GM18498 (cell line): Measurements from ENCODE around the gene CYBRD1.

Experiments used
- ATAC-seq: cut with Tn5 transposase; IDR thresholded peaks from one replicate; pipeline ENCODE4 v1.9.1; 2021; ENCODE audit warnings: mild to moderate bottlenecking, moderate library complexity; ENCODE audit not compliant: unreplicated experiment

Gene CYBRD1

GRCh38 chr2:171551836-171552235 lies 29.6 kb downstream of the CYBRD1 start:
- ATAC-seq: no peak

GRCh38 chr2:171553236-171553635 lies 31.0 kb downstream of the CYBRD1 start:
- ATAC-seq: no peak

- ATAC-seq: no peak
Measured at GRCh38 chr2:171553858-171554257, 31.6 kb downstream of the CYBRD1 start.

DNA sequence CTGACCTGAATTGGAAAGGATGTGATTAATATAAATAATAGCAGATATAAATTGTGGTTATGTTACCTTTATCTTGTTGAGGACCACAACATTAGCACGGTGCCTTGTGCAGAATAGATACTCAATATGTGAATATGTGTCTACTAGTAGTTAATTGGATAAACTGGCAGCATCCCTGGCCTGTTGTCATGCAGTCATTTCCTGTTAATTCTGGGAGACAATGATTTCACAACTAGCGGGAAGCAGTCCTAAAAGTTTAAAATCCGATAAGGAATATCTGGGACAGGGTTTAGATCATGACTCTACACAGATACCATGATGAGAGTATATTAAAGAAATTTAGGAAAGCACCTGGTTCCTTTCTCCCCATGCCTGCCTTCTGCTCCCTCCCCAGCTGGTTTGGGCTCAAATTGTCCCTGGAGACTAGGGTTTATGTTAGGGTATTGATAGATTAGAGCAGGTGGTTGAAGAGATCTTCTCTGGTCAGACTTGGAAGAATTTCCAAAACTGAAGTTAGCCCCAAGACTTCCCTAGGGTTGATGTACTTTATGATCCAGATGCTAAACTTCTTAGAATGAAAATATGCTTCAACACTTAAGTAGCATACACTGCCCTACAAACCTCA lies 32.8 kb downstream of the CYBRD1 start:
- no peak for ATAC-seq

GRCh38 chr2:171557363-171557762 lies 35.1 kb downstream of the CYBRD1 start:
- ATAC-seq: no peak

DNA sequence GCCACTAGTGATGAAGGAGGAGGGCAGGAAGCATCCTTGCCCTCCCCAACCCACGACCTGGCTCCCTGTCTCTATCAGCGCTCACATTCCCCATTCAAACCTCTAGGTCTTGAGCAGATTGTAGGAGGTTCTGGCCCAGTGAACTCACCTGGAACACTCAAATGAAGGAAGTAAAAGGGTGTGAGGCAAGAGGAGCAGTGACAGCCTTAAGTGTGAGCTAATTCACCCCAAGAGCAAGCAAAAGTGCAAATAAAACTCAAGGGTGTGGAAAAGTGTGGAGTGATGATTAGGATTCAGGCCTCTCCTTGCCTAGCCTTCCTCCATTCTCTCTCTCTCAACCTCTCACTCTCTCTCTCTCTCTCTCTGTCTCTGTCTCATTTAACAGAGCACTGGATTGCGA lies 41.0 kb downstream of the CYBRD1 start:
- ATAC-seq: no peak

- no peak for ATAC-seq
Measured at GRCh38 chr2:171564463-171564862, 42.2 kb downstream of the CYBRD1 start.

- no peak for ATAC-seq
Measured at GRCh38 chr2:171566057-171566456, 43.8 kb downstream of the CYBRD1 start.

DNA sequence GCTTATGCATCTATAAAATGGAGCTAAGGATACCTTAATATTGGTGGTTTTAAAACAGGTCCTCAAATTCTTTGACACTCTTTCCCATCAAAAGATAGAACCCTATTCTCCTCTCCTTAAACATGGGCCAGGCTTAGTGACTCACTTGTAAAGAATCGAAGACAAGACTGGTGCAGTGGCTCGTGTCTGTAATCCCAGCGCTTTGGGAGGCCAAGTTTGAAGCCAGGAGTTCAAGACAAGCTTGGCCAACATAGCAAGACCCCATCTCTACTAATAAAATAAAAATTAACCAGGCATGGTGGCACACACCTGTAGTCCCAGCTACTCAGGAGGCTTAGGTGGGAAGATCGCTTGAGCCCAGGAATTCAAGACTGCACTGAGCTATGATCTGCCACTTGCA lies 44.5 kb downstream of the CYBRD1 start:
- ATAC-seq: no peak

- no peak for ATAC-seq
Measured at GRCh38 chr2:171568089-171568488, 45.8 kb downstream of the CYBRD1 start.

DNA sequence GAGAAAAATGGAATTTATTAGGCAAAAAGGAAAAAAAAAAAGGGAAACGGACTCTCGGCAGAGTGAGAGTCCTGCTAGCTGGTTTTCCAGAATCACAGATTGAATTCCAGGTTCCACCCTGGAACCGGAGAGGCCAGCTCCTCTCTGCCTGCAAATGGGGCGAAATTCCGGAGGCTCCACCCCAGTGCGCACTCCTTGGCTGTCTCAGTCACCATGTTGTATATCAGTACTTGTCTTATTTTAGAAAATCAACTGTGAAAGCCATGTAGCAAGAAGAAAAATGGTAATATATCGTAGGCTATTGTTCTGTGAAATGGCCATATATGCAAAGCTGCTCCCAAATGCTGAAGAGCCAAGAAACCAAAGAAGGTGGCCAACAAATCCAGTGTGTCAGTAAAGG lies 49.4 kb downstream of the CYBRD1 start:
- no peak for ATAC-seq

GRCh38 chr2:171574149-171574795 lies 52.0 kb downstream of the CYBRD1 start:
- ATAC-seq: peak; percentile 92

DNA sequence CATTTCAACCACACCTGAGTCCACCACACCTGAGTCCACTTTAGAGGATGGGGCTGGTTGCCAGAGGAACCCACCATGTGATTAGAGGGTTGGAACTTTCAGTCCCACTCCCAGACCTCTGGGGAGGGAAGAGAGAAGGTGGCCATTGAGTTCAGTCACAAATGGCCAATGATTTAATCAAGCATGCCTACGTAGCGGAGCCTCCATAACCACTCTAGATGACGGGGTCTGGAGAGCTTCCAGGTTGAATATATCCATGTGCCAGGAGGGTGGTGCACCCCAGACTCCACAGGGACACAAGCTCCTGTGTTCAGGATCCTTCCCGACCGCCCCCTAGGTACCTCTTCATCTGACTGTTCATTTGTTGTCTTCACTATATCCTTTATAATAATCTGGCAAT lies 53.3 kb downstream of the CYBRD1 start:
- no peak for ATAC-seq

DNA sequence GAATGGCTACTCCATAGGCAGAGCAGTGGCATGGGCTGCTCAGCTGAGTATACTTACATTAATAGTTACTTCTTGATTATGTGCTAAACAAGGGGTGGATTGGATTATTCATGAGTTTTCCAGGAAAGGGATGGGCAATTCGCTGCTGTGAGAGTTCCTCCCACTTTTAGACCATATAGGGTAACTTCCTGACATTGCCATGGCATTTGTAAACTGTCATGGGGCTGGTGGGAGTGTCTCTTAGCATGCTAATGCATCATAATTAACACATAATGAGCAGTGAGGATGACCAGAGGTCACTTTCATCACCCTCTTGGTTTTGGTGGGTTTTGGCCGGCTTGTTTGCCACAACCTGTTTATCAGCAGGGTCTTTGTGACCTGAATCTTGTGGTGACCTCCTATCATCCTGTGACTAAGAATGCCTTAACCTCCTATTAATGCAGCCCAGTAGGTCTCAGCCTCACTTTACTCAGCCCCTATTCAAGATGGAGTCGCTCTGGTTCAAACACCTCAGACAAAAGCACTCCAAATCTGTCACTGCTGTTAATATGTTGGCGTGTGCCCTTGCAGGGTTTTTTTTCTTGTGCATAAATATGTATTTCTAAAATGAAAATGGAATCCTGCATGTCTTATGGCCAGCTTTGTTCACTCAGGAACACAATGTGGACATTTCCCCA lies 56.0 kb downstream of the CYBRD1 start:
- no peak for ATAC-seq

DNA sequence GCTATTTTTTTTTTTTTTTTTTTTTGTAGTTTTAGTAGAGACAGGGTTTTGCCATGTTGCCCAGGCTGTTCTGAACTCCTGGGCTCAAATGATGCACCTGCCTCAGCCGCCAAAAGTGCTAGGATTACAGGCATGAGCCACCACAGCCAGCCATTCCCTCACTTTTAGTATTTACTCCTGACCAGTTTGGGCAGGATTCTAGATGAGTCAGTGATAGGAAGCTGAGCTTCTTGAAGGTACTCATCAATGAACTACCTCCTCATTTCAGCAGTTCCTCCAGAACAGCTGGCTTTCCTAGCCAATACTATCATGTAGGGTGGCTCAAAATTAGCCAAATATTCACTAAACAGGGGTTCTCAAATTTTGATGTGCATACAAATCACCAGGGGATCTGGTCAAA lies 57.2 kb downstream of the CYBRD1 start:
- ATAC-seq: no peak

DNA sequence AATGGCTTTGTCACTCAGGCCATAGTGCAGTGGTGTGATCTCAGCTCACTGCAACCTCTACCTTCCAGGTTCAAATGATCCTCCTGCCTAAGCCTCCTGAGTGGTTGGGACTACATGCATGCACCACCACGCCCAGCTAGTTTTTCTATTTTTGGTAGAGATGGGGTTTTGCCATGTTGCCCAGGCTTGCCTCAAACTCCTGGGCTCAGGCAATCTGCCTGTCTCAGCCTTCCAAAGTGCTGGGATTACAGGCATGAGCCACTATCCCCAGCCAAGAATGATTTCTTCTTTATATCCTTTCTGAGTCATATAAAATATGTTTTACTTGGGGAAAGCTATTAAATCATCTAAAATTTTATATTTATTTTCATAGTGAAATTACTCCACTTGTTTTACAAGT lies 61.3 kb downstream of the CYBRD1 start:
- ATAC-seq: no peak

DNA sequence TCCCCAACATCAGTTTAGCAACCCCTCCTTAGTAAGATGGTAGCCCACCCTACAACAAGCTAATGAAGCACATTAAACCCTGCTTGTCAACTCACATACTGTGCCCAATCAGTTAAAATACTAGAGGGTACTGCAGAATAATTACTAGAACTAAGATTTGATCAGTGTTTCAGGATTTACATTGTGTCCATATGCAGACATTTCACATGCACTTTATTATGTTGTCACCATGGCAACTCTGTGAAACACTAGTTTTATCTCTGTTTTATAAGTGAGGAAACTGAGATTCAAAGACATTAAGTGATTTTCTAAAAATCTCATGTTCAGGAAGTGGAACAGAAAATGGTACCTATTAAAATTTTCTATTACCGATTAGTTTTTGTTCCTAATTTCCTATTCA lies 61.7 kb downstream of the CYBRD1 start:
- ATAC-seq: no peak

GRCh38 chr2:171587132-171587531 lies 64.9 kb downstream of the CYBRD1 start:
- ATAC-seq: no peak

- ATAC-seq: no peak
Measured at GRCh38 chr2:171587567-171587966, 65.3 kb downstream of the CYBRD1 start.

GRCh38 chr2:171590116-171590515 lies 67.8 kb downstream of the CYBRD1 start:
- ATAC-seq: no peak

- ATAC-seq: no peak
Measured at GRCh38 chr2:171592036-171592555, 69.8 kb downstream of the CYBRD1 start.

DNA sequence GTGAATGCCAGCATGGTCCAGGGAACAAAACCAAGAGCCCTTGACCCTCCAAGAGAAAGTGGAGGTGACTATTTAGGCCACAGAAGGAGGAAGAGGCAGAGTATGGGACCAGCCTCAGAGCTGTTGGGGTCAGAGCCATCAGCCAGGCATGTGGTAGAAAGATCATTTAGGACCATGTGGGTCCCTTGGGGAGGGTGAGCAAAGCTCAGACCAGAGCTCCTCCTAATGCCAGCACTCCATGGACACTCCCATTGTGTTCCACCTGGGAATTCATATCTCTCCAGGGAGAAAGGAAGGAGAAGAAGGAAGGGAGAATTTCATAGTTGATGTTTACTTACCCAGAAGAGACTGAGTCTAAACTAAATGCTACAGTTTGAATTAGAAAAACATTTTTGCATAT lies 73.2 kb downstream of the CYBRD1 start:
- ATAC-seq: no peak
